Adrenal gland (tissue), 5 donors: ENCODE measurements around the gene DMXL1.

Experiments
- POLR2A ChIP-seq, 2 donors: fragments of 450-650 bp; IDR thresholded peaks; one replicate each; pipeline ENCODE4 v1.6.1; 2017; ENCODE audit warnings: antibody characterized with exemption in 2 of 2, mild to moderate bottlenecking in 2 of 2, moderate library complexity in 1 of 2
- TF ChIP-seq, protein P1 (sequence below), 6 experiments: fragments of 450-650 bp in 4 of 6; fragments of 200-600 bp in 2 of 6; sonication (generic) in 1 of 6; IDR thresholded peaks; 1 replicate in 5 of 6; 2 replicates in 1 of 6; pipeline versions ENCODE4 v1.5.1 to v1.8.0; 2016 to 2021; ENCODE audit warnings: antibody characterized with exemption in 6 of 6, mild to moderate bottlenecking in 2 of 6, moderate library complexity in 1 of 6
- donor health status: DM: no; HTN: no; CAD: no.

DNA sequence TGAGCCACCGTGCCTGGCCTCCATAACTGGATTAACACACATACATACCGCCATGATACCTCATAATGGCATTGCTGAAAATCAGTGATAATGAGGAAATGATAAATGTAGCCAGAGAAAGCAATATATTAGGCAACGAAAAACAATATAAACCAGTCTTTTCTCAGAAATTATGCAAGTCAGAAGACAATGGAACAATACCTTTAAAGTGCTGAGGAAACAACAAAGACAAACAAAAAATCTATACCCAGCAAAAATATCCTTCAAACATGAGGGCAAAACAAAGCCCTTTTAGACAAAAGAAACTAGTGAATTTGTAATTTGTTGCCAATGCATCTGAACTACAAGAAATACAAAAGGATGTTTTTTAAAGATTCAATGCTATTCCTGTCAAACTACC lies 186.7 kb downstream of the DMXL1 start:
- no peak for TF ChIP-seq POLR2A (IDR thresholded peaks at IDR 0.05)
- TF ChIP-seq, protein P1, sequence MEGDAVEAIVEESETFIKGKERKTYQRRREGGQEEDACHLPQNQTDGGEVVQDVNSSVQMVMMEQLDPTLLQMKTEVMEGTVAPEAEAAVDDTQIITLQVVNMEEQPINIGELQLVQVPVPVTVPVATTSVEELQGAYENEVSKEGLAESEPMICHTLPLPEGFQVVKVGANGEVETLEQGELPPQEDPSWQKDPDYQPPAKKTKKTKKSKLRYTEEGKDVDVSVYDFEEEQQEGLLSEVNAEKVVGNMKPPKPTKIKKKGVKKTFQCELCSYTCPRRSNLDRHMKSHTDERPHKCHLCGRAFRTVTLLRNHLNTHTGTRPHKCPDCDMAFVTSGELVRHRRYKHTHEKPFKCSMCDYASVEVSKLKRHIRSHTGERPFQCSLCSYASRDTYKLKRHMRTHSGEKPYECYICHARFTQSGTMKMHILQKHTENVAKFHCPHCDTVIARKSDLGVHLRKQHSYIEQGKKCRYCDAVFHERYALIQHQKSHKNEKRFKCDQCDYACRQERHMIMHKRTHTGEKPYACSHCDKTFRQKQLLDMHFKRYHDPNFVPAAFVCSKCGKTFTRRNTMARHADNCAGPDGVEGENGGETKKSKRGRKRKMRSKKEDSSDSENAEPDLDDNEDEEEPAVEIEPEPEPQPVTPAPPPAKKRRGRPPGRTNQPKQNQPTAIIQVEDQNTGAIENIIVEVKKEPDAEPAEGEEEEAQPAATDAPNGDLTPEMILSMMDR (IDR thresholded peaks at IDR 0.05) = no peak
